ENCODE data around the gene CTDSP1.
A peak's percentile ranks its signal among the peaks of the same experiment; 100 is the strongest.

CTDSP1 gene, protein sequence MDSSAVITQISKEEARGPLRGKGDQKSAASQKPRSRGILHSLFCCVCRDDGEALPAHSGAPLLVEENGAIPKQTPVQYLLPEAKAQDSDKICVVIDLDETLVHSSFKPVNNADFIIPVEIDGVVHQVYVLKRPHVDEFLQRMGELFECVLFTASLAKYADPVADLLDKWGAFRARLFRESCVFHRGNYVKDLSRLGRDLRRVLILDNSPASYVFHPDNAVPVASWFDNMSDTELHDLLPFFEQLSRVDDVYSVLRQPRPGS

GRCh38 chr2:218399391-218400166, at the start of gene CTDSP1:
Gene CTDSP1, plus strand, starts transcription at chr2:218399868. Its CDS starts 223 bp downstream, at chr2:218400091.
- peak; percentile 84 for DNase-seq

GRCh38 chr2:218354045-218354444, 45.6 kb upstream of the CTDSP1 start:
- DNase-seq: no peak

DNA sequence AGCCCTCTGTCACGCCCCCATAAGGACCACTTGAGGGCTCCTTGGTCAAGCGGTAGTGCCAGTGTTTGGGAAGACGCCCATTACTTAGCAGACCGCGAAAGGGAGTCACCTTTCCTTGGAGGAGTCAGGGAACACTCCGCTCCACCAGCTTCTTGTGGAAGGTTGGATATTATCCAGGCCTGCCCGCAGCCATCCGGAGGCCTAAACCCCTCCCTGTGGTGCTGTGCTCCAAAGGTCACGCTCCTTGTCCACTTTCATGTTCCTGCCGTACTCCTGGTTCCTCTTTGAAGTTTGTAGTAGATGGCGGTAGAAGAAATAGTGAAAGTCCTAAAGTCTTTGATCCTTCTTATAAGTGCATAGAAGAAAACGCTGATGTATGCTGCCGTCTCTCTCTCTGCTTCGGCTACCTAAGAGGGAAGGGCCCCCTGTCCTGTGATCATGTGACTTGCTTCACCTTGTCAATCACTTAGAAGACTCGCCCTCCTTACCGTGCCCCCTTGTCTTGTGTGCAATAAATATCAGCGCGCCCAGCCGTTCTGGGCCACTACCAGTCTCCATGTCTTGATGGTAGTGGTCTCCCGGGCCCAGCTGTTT, 44.7 kb upstream of the CTDSP1 start:
- DNase-seq: no peak

DNA sequence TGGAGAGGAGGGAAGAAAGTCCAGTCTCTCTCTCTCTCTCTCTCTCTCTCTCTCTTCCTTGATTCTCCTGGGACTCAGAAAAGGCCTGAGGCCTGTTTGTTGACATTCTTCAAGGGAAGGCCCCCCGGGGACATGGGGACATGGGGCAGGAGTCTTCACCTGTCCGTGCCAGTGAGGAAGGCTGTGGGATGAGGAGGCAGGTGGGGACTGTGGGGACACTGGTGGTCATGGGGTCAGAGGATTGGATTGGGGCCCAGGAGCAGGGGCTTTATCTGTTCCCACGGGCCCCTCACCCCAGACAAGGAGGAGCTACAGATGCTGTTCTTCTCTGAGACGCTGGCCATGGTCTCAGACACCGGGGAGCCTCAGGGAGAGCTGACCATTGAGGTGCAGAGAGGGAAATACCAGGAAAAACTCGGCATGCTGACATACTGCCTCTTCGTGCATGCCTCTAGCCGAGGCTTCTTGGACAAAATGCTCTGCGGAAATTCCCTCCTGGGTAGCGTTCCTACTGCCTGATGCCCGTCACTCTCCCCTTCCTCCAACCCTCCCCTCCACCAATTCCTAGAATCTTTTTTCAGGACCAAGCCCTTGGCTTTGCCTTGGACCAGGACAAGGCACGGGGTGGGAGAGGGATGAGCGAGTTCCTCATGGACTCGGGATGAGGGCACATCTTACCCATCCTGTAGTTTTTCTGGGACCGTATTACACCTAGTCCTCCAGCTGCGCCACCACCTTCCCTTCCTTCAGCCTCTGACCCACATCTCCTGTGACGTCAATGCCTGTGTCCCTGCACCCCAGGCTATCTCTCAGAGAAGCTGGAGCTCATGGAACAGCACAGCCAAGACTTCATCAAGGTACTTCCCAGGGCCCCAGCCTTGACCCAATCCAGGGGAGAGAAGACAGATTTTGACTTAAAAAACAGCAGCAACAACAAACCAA, 42.2 kb upstream of the CTDSP1 start:
- no peak for DNase-seq

DNA sequence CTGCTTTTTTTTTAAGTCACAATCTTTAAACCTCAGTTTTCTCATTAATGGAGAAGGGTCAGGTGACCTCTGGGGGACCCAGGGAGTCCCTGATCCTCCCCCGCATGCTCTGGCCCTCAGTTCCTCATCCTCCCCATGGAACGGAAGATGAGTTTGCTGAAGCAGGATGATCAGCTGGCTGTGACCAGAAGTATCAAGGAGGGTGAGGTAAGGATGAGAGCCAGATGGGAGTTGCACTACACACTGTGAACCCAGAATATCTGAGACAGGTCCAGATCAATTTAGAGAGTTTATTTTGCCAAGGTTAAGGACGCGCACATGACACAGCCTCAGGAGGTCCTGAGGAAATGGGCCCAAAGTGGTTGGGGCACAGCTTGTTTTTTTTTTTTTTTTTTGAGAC, 39.2 kb upstream of the CTDSP1 start:
- no peak for DNase-seq

DNA sequence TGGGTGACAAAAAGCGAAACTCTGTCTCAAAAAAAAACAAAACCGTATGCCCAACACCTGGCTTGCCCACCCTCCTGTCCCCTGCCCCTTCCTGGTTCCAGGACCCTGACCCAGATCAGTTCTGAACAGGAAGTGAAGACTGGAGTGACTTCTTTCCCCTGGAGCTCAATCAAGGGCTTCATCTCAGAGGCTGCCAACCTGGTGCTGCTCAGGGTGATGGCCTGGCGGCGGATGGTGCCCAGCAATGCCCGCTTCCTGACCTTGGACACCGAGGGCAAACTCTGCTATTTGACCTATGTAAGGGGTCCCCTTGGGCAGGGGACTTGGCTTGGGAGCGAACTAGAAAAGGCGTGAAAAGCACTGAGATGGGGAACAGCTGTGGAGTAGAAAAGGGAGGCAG, 37.1 kb upstream of the CTDSP1 start:
- DNase-seq: no peak

DNA sequence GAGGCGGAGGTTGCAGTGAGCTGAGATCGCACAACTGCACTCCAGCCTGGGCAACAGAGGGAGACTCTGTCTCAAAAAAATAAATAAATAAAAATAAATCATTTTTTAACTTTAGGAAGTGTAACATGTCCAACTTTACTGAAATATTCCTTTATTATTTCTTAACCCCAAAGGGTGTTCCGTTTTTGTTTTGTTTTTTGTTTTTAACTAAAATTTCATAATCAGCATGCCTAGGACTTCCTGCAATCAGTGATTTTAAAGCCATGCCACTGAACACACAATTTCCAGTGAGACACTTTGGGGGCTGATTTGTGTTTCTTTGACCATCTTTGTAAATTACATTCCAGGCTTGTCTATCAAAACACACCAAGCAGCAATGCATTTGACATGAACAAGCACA, 35.9 kb upstream of the CTDSP1 start:
- no peak for DNase-seq

DNA sequence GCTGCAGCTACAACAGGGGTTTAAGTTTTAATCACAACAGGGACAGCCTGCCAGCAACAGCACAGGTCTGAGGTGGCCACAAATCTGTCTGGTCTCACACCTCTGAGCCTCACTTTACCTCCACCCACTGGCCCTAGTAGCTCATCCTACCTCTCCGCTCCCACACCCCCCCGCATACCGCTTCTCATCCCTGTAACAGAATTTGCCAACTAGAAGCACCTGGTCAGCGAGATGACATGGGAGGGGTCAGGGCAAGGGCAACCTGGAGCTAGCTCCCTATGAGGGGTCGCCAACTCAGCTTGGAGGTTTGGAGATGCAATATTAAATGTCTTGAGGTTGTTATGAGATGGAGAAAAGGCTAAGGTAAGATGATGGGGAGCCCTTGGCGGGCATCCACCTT, 35.5 kb upstream of the CTDSP1 start:
- no peak for DNase-seq

GRCh38 chr2:218366621-218367414, 32.9 kb upstream of the CTDSP1 start:
- DNase-seq: no peak

- DNase-seq: no peak
These were observed 32.1 kb upstream of the CTDSP1 start for GRCh38 chr2:218367415-218368149.

- no peak for DNase-seq
These were observed 31.5 kb upstream of the CTDSP1 start for GRCh38 chr2:218368150-218368528.

DNA sequence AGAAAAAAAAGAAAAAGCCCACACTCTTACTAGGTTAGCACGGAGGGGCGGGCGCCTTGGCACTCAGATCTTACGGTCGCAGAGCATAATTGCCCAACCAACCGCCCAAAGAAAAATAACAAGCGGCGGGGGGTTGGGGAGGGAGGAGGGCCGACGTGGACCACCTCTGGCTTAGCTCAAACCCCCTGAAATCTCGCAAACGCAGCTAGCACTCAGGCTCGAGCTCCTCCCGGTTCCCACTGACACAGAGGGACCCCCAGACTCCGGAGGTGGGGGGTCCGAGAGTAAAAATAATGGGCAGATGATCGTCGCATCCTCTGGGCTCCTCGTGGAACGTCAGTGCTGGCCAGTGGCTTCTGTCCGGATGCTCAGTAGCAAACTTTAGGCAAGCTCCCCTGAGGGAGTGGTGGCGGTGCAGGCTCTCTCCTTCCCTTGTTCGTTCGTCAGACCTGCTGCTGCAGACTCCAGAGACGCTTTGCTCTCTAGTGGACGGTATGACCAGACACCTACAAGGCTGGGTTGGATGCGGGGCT, 31.0 kb upstream of the CTDSP1 start:
- DNase-seq: peak; percentile 53

- no peak for DNase-seq
These were observed 30.3 kb upstream of the CTDSP1 start for GRCh38 chr2:218369330-218369729.

DNA sequence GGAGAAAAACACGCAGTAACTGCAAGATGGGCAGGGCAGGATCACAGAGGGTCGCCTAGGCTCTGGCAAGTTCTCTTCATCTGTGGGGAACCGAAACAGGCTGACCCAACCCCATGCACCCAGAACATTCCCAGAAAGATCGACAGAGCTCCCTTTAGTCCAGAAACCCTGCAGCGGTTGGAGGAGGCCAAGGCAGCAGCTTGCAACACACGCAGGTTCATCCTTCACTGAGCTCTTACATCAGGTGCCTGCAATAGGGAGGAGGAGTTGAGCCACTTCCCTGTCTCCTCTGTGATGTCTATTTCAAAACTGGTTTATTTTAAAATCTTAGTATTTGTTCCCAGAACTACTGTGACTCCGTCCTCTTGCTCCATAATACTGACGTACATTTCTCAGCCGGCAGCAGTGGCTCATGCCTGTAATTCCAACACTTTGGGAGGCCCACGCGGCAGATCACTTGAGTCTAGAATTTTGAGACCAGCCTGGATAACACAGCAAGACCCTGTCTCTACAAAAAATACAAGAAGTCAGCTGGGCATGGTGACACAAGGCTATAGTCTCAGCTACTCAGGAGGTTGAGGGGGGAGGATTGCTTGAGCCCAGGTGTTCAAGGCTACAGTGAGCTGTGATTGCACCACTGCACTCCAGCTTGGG, 29.1 kb upstream of the CTDSP1 start:
- DNase-seq: no peak

GRCh38 chr2:218371983-218372350, 27.7 kb upstream of the CTDSP1 start:
- no peak for DNase-seq

GRCh38 chr2:218374795-218375194, 24.9 kb upstream of the CTDSP1 start:
- no peak for DNase-seq

DNA sequence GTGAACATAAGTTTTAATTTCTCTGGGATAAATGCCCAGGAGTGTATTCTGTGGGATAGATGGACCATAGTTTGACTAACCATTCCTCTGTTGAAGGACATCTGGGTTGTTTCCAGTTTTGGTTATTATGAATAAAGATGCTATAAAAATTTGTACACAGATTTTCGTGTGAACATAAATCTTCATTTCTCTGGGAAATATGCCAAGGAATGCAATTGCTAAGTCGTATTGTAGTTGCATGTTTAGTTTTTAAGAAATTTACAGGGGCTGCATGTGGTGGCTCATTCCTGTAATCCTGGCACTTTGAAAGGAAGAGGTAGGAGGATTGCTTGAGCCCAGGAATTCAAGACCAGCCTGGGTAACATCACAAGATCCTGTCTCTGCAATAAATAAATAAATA, 24.5 kb upstream of the CTDSP1 start:
- DNase-seq: no peak

DNA sequence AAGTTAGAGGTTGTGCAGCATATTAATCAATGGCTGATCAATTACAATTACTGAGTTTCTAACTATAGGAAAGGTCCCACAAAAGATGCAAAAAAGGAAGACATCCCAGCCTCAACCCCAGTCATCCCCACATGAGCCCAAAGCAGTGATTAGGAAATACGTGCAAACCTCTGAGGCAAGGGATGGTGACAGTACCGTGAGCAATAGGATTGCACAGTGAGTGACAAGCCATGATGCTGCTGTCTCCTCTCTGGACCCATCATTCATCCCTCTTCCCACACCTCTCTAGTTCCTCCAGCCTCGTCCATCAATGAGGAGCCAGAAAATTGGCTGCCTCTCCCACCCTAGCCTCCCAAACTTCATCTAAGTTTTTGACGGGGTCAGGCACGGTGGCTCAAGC, 21.6 kb upstream of the CTDSP1 start:
- no peak for DNase-seq

GRCh38 chr2:218381916-218382366, 17.7 kb upstream of the CTDSP1 start, which contains the start of gene SLC11A1:
Gene SLC11A1, plus strand, starts transcription at chr2:218382273. Its CDS starts 96 bp downstream, at chr2:218382369.
- DNase-seq: no peak

GRCh38 chr2:218382785-218383184, 16.9 kb upstream of the CTDSP1 start:
- DNase-seq: no peak

All from NCI-H146 (cell line).